H9 (cell line): ENCODE measurements around the gene GPI. TPM values are rescaled to one million over a fixed set of nuclear protein-coding genes. Genes with fewer than 3 reads are reported as not detected.

Experiments
- DNase-seq: peaks from one replicate; pipeline ENCODE4 v3.0.0-alpha.2; 2017
- H2AFZ ChIP-seq: one replicate; pipeline ENCODE4 v1.6.1; 2013; ENCODE audit warnings: mild to moderate bottlenecking, low read length, control low read depth, moderate library complexity
- H2AK5ac ChIP-seq: 2 replicates; pipeline ENCODE4 v1.6.1; 2013; ENCODE audit warnings: low read length, control low read depth, mixed read lengths; ENCODE audit not compliant: insufficient read length
- H2BK120ac ChIP-seq: one replicate; pipeline ENCODE4 v1.6.1; 2013; ENCODE audit warnings: low read depth, mild to moderate bottlenecking, low read length, control low read depth, inconsistent platforms; ENCODE audit not compliant: poor library complexity, severe bottlenecking
- H2BK12ac ChIP-seq: 2 replicates; pipeline ENCODE4 v1.6.1; 2013; ENCODE audit warnings: low read length, control low read depth, mixed read lengths, low read depth; ENCODE audit not compliant: insufficient read length
- H2BK15ac ChIP-seq: 2 replicates; pipeline ENCODE4 v1.6.1; 2013; ENCODE audit warnings: low read depth, low read length, control low read depth
- H2BK20ac ChIP-seq: one replicate; pipeline ENCODE4 v1.6.1; 2013; ENCODE audit warnings: low read depth, mild to moderate bottlenecking, low read length, control low read depth, inconsistent platforms; ENCODE audit not compliant: poor library complexity, severe bottlenecking
- H2BK5ac ChIP-seq: 2 replicates; pipeline ENCODE4 v1.6.1; 2013; ENCODE audit warnings: low read length, control low read depth, mixed read lengths; ENCODE audit not compliant: insufficient read length
- H3K14ac ChIP-seq: 2 replicates; pipeline ENCODE4 v1.6.1; 2013; ENCODE audit warnings: low read length, control low read depth; ENCODE audit not compliant: insufficient read depth
- H3K18ac ChIP-seq: 2 replicates; pipeline ENCODE4 v1.6.1; 2013; ENCODE audit warnings: low read depth, mild to moderate bottlenecking, mixed read lengths, low read length, control low read depth; ENCODE audit not compliant: insufficient read length
- H3K23ac ChIP-seq: 2 replicates; pipeline ENCODE4 v1.6.1; 2013; ENCODE audit warnings: low read length, control low read depth, mixed read lengths, low read depth; ENCODE audit not compliant: insufficient read length
- H3K23me2 ChIP-seq: 2 replicates; pipeline ENCODE4 v1.6.1; 2013; ENCODE audit warnings: low read depth, mild to moderate bottlenecking, mixed read lengths, low read length, control low read depth; ENCODE audit not compliant: insufficient read length, poor library complexity, severe bottlenecking
- H3K27ac ChIP-seq: 2 replicates; pipeline ENCODE4 v1.5.1; 2013; ENCODE audit warnings: low read length, control low read depth, mixed read lengths, low read depth; ENCODE audit not compliant: insufficient read length
- H3K27me3 ChIP-seq: 2 replicates; pipeline ENCODE4 v1.6.1; 2013; ENCODE audit warnings: low read length, control low read depth, inconsistent platforms; ENCODE audit not compliant: insufficient read depth
- H3K4ac ChIP-seq: 2 replicates; pipeline ENCODE4 v1.6.1; 2013; ENCODE audit warnings: low read depth, mild to moderate bottlenecking, control low read depth, inconsistent platforms, low read length, moderate library complexity
- H3K4me1 ChIP-seq: 2 replicates; pipeline ENCODE4 v1.6.1; 2013; ENCODE audit warnings: low read length, control low read depth, inconsistent platforms; ENCODE audit not compliant: insufficient read depth
- H3K4me2 ChIP-seq: 2 replicates; pipeline ENCODE4 v1.6.1; 2013; ENCODE audit warnings: low read length, control low read depth, mixed read lengths; ENCODE audit not compliant: insufficient read length, insufficient read depth
- H3K56ac ChIP-seq: 2 replicates; pipeline ENCODE4 v1.6.1; 2013; ENCODE audit warnings: low read depth, mild to moderate bottlenecking, mixed read lengths, low read length, control low read depth; ENCODE audit not compliant: insufficient read length
- H3K79me1 ChIP-seq: 2 replicates; pipeline ENCODE4 v1.6.1; 2013; ENCODE audit warnings: low read depth, mild to moderate bottlenecking, moderate library complexity, low read length, control low read depth, inconsistent platforms; ENCODE audit not compliant: insufficient read depth, poor library complexity, severe bottlenecking
- H3K79me2 ChIP-seq: 2 replicates; pipeline ENCODE4 v1.6.1; 2013; ENCODE audit warnings: low read length, control low read depth, inconsistent platforms; ENCODE audit not compliant: insufficient read depth
- H3K9ac ChIP-seq: 2 replicates; pipeline ENCODE4 v1.6.1; 2013; ENCODE audit warnings: low read length, control low read depth, mixed read lengths; ENCODE audit not compliant: insufficient read length; ENCODE audit errors: extremely low read depth
- H3K9me3 ChIP-seq: one replicate; pipeline ENCODE4 v1.6.1; 2013; ENCODE audit warnings: low read depth, low read length, inconsistent platforms; ENCODE audit not compliant: control insufficient read depth
- H3T11ph ChIP-seq: one replicate; pipeline ENCODE4 v1.6.1; 2013; ENCODE audit warnings: mild to moderate bottlenecking, low read length, control low read depth, inconsistent platforms
- H4K20me1 ChIP-seq: one replicate; pipeline ENCODE4 v1.6.1; 2013; ENCODE audit not compliant: control insufficient read depth, insufficient read length, insufficient read depth
- H4K5ac ChIP-seq: 2 replicates; pipeline ENCODE4 v1.6.1; 2013; ENCODE audit warnings: low read depth, mild to moderate bottlenecking, mixed read lengths, low read length, control low read depth; ENCODE audit not compliant: insufficient read length
- H4K8ac ChIP-seq: replicated peaks from 2 replicates; pipeline ENCODE4 v1.6.1; 2013; ENCODE audit warnings: low read length, control low read depth, mixed read lengths, low read depth; ENCODE audit not compliant: insufficient read length
- H4K91ac ChIP-seq: 2 replicates; pipeline ENCODE4 v1.6.1; 2013; ENCODE audit warnings: low read depth, mild to moderate bottlenecking, moderate library complexity, mixed read lengths, low read length, control low read depth; ENCODE audit not compliant: insufficient read length
- H3K27ac Mint-ChIP-seq, 3 experiments: 2 replicates in 2 of 3; 3 replicates in 1 of 3; pipeline ENCODE4 v1.8.0; 2020 to 2021; ENCODE audit warnings: mixed read lengths in 3 of 3, mild to moderate bottlenecking in 1 of 3, moderate library complexity in 1 of 3
- H3K27me3 Mint-ChIP-seq: 2 replicates; pipeline ENCODE4 v1.8.0; 2021; ENCODE audit warnings: low read depth, mild to moderate bottlenecking, moderate library complexity, mixed read lengths
- H3K36me3 Mint-ChIP-seq, 3 experiments: 2 replicates in 2 of 3; 3 replicates in 1 of 3; pipeline ENCODE4 v1.8.0; 2020 to 2021; ENCODE audit warnings: low read depth in 3 of 3, mixed read lengths in 3 of 3; ENCODE audit not compliant: insufficient read depth in 1 of 3
- H3K4me1 Mint-ChIP-seq, 2 experiments: 2 replicates each; pipeline ENCODE4 v1.8.0; 2020; ENCODE audit warnings: mixed read lengths in 2 of 2
- H3K4me3 Mint-ChIP-seq, 2 experiments: 2 replicates in 1 of 2; 3 replicates in 1 of 2; pipeline ENCODE4 v1.8.0; 2020 to 2021; ENCODE audit warnings: mild to moderate bottlenecking in 2 of 2, mixed read lengths in 2 of 2, moderate library complexity in 1 of 2
- H3K9me3 Mint-ChIP-seq, 2 experiments: 2 replicates in 1 of 2; 3 replicates in 1 of 2; pipeline ENCODE4 v1.8.0; 2020; ENCODE audit warnings: mild to moderate bottlenecking in 2 of 2, mixed read lengths in 2 of 2, moderate library complexity in 1 of 2
- WGBS: extraction: QIAGEN DNeasy Blood & Tissue Kit; methylation state at CpG from one replicate; pipeline ENCODE4 v1.1.7; 2013; ENCODE audit warnings: missing lambda C conversion rate, low lambda C conversion rate, mixed read lengths; ENCODE audit not compliant: insufficient read length; ENCODE audit errors: extremely low coverage; 5-methylcytosine and 5-hydroxymethylcytosine counted together
- total RNA-seq: library from RNA; stranded (reverse); gene quantifications from 2 replicates; pipeline ENCODE4 v1.2.1, GENCODE V29; 2021
- TF ChIP-seq, protein P1 (sequence below): fragments of 200-600 bp; sonication (generic); conservative IDR thresholded peaks from 3 replicates; pipeline ENCODE4 v1.8.0; 2021; ENCODE audit warnings: antibody characterized with exemption, mild to moderate bottlenecking

The GPI gene
- total RNA-seq, 1 experiment from 2014 or later, result 373 TPM

DNA sequence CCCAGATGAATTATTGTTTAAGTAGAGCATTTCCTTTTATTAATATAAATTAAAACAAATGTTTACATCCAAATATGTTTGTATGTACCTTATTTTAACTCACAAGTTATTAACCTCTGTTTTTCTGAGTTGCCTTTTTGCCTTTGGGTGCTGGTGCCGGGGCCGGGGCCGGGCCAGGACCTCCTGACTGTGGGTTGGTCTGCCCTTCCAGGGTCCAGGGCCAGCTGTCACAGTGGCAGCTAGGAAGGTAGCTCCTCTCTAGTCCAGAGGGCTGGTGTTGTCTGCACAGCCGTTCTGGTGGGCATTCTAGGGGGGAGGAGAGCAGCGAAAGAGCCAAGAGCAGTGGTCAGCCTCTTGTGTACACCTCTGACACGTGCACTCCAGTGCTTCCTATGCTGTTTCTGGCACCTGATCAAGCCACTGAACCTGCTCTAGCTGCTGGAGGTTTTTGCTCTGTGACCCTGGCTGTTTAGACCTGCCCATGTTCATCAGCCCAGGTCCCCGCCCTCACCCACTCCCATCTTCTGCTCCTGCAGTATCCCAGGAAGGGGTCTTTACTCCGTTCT lies 61.2 kb downstream of the GPI start:
- no peak overlapping the region for H3K27ac ChIP-seq
- TF ChIP-seq, protein P1, sequence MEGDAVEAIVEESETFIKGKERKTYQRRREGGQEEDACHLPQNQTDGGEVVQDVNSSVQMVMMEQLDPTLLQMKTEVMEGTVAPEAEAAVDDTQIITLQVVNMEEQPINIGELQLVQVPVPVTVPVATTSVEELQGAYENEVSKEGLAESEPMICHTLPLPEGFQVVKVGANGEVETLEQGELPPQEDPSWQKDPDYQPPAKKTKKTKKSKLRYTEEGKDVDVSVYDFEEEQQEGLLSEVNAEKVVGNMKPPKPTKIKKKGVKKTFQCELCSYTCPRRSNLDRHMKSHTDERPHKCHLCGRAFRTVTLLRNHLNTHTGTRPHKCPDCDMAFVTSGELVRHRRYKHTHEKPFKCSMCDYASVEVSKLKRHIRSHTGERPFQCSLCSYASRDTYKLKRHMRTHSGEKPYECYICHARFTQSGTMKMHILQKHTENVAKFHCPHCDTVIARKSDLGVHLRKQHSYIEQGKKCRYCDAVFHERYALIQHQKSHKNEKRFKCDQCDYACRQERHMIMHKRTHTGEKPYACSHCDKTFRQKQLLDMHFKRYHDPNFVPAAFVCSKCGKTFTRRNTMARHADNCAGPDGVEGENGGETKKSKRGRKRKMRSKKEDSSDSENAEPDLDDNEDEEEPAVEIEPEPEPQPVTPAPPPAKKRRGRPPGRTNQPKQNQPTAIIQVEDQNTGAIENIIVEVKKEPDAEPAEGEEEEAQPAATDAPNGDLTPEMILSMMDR, result no peak
- no peak overlapping the region for H2BK20ac ChIP-seq
- no peaks in the 10 kb centered on the region; the same call in 1 of the 2 replicates for H3K4me1 ChIP-seq
- no peak overlapping the region for H2BK12ac ChIP-seq
- no peaks in the 10 kb centered on the region for H3K79me1 ChIP-seq
- H3K9ac ChIP-seq, result no peak overlapping the region
- H4K8ac ChIP-seq, result no peak overlapping the region
- peaks cover 21% of the 10 kb centered on the region; the same call in 1 of the 2 replicates for H3K79me2 ChIP-seq
- H2AFZ ChIP-seq, result no peak overlapping the region
- H3T11ph ChIP-seq, result no peak overlapping the region
- no peak overlapping the region for H2BK5ac ChIP-seq
- H3K4ac ChIP-seq, result no peak overlapping the region
- no peaks in the 10 kb centered on the region for H4K20me1 ChIP-seq
- Mint-ChIP-seq H3K4me3 (no peak overlapping the region), H3K27me3 (no peaks in the 10 kb centered on the region; the same call in 1 of the 2 replicates), H3K27ac (peak overlapping the region in 1 of 3 experiments; percentile 50; a peak in 2 of 7 replicates), H3K36me3 (peaks cover 11 to 48% (median 25%) of the 10 kb centered on the region in 3 experiments; a peak in 6 of 7 replicates), H3K4me1 (peaks cover 11 to 19% of the 10 kb centered on the region in 2 experiments), H3K9me3 (no peaks in the 10 kb centered on the region)
- H2AK5ac ChIP-seq, result no peak overlapping the region
- H2BK15ac ChIP-seq, result no peak overlapping the region
- no peak overlapping the region for H3K18ac ChIP-seq
- no peak overlapping the region for H4K91ac ChIP-seq
- H3K23ac ChIP-seq, result no peak overlapping the region
- H3K56ac ChIP-seq, result no peak overlapping the region
- H3K27me3 ChIP-seq, result no peaks in the 10 kb centered on the region
- no peak overlapping the region for H3K14ac ChIP-seq
- H2BK120ac ChIP-seq, result no peak overlapping the region
- DNase-seq, result no peak
- peaks cover 3% of the 10 kb centered on the region for H3K23me2 ChIP-seq
- no peaks in the 10 kb centered on the region for H3K9me3 ChIP-seq
- H3K4me2 ChIP-seq, result no peak overlapping the region
- WGBS, result no CpG with 5 or more reads among the region's 8 CpGs
- H4K5ac ChIP-seq, result no peak overlapping the region
